NCI-H2196 treated with DMSO at 0.1 percent for 48 hours (cell line): Measurements from ENCODE around the gene PLA2R1.

Experiments used
- DNase-seq: peaks from one replicate; lab custom pipeline; 2025; ENCODE audit not compliant: unreplicated experiment; lab: John Stamatoyannopoulos, UW

Gene PLA2R1

GRCh38 chr2:159938395-159938794 is 124.0 kb downstream of the PLA2R1 start:
- no peak for DNase-seq

- no peak for DNase-seq
Observed at GRCh38 chr2:159936471-159936870, 125.9 kb downstream of the PLA2R1 start.

GRCh38 chr2:159933727-159934049 is 128.7 kb downstream of the PLA2R1 start:
- no peak for DNase-seq

GRCh38 chr2:159933040-159933726 is 129.2 kb downstream of the PLA2R1 start:
- DNase-seq, result no peak

GRCh38 chr2:159926695-159927094 is 135.7 kb downstream of the PLA2R1 start:
- no peak for DNase-seq

- no peak for DNase-seq
Observed at GRCh38 chr2:159925975-159926374, 136.4 kb downstream of the PLA2R1 start.

- DNase-seq, result no peak
Observed at GRCh38 chr2:159922563-159922962, 139.9 kb downstream of the PLA2R1 start.

GRCh38 chr2:159921752-159922404 is 140.5 kb downstream of the PLA2R1 start:
- no peak for DNase-seq

- no peak for DNase-seq
Observed at GRCh38 chr2:159916511-159916910, 145.9 kb downstream of the PLA2R1 start.

GRCh38 chr2:159913900-159914299 is 148.5 kb downstream of the PLA2R1 start:
- DNase-seq, result no peak

- no peak for DNase-seq
Observed at GRCh38 chr2:159912580-159912979, 149.8 kb downstream of the PLA2R1 start.

- no peak for DNase-seq
Observed at GRCh38 chr2:159910951-159911350, 151.5 kb downstream of the PLA2R1 start.

- DNase-seq, result no peak
Observed at GRCh38 chr2:159908623-159909022, 153.8 kb downstream of the PLA2R1 start.

- no peak for DNase-seq
Observed at GRCh38 chr2:159907909-159908308, 154.5 kb downstream of the PLA2R1 start.

GRCh38 chr2:159905926-159906714 is 156.3 kb downstream of the PLA2R1 start:
- no peak for DNase-seq

GRCh38 chr2:159904959-159905305 is 157.5 kb downstream of the PLA2R1 start:
- no peak for DNase-seq

GRCh38 chr2:159904127-159904958 is 158.1 kb downstream of the PLA2R1 start, which contains the start of gene LY75:
Gene LY75, minus strand, starts transcription at chr2:159904756.
- DNase-seq, result no peak

- DNase-seq, result no peak
Observed at GRCh38 chr2:159903443-159904126, 158.8 kb downstream of the PLA2R1 start.

- no peak for DNase-seq
Observed at GRCh38 chr2:159902722-159903121, 159.7 kb downstream of the PLA2R1 start.

- DNase-seq, result no peak
Observed at GRCh38 chr2:159900343-159900742, 162.1 kb downstream of the PLA2R1 start.

- DNase-seq, result no peak
Observed at GRCh38 chr2:159898441-159898840, 164.0 kb downstream of the PLA2R1 start.
